Mesothelial cell of epicardium (in vitro differentiated cells): ENCODE measurements around the gene NUMBL. TPM values are rescaled to one million over a fixed set of nuclear protein-coding genes. Genes with fewer than 3 reads are reported as not detected.
A peak's percentile ranks its signal among the peaks of the same experiment; 100 is the strongest.

ENCODE experiments used
- DNase-seq, 2 experiments: peaks; one replicate each; pipeline ENCODE4 v3.0.0; 2021; ENCODE audit warnings: low spot score in 2 of 2; ENCODE audit not compliant: unreplicated experiment in 2 of 2
- H3K27ac Mint-ChIP-seq: 2 replicates; pipeline ENCODE4 v1.8.0; 2021; ENCODE audit warnings: mixed read lengths
- H3K27me3 Mint-ChIP-seq: 2 replicates; pipeline ENCODE4 v1.8.0; 2021; ENCODE audit warnings: low read depth, mixed read lengths
- H3K36me3 Mint-ChIP-seq: 2 replicates; pipeline ENCODE4 v1.8.0; 2021; ENCODE audit warnings: mixed read lengths
- H3K4me1 Mint-ChIP-seq: 2 replicates; pipeline ENCODE4 v1.8.0; 2021; ENCODE audit warnings: mixed read lengths
- H3K4me3 Mint-ChIP-seq: 2 replicates; pipeline ENCODE4 v1.8.0; 2021; ENCODE audit warnings: mild to moderate bottlenecking, moderate library complexity, mixed read lengths
- H3K9me3 Mint-ChIP-seq: 2 replicates; pipeline ENCODE4 v1.8.0; 2021; ENCODE audit warnings: mixed read lengths
- CTCF ChIP-seq: fragments of 200-600 bp; sonication (generic); IDR thresholded peaks from one replicate; pipeline ENCODE4 v1.5.0; 2021; ENCODE audit warnings: antibody characterized with exemption; ENCODE audit not compliant: unreplicated experiment
- total RNA-seq: library from RNA; stranded (reverse); gene quantifications from 3 replicates; pipeline ENCODE4 v1.2.1, GENCODE V29; 2021

NUMBL gene
- total RNA-seq, 1 donor from 2014 or later, result 42.5 TPM

- no peaks in the 10 kb centered on the region for H3K27me3 Mint-ChIP-seq
- H3K4me1 Mint-ChIP-seq, result peaks cover 24% of the 10 kb centered on the region
Observed at GRCh38 chr19:40642051-40642706, 48.3 kb downstream of the NUMBL start.

GRCh38 chr19:40641281-40641680 lies 49.2 kb downstream of the NUMBL start:
- Mint-ChIP-seq H3K27ac (peak overlapping the region; percentile 83), H3K4me3 (no peak overlapping the region), H3K36me3 (no peaks in the 10 kb centered on the region), H3K27me3 (no peaks in the 10 kb centered on the region), H3K4me1 (peaks cover 20% of the 10 kb centered on the region), H3K9me3 (no peaks in the 10 kb centered on the region)
- no peak for TF ChIP-seq CTCF
- DNase-seq, result no peak

More at GRCh38 chr19:40642051-40642706, 48.3 kb downstream of the NUMBL start:
- no peak for TF ChIP-seq CTCF
- DNase-seq, result no peak
- no peak overlapping the region for H3K27ac Mint-ChIP-seq
- H3K9me3 Mint-ChIP-seq, result no peaks in the 10 kb centered on the region
- H3K4me3 Mint-ChIP-seq, result no peak overlapping the region
- H3K36me3 Mint-ChIP-seq, result no peaks in the 10 kb centered on the region

GRCh38 chr19:40640744-40641143 lies 49.7 kb downstream of the NUMBL start:
- Mint-ChIP-seq H3K36me3 (no peaks in the 10 kb centered on the region), H3K4me1 (peaks cover 14% of the 10 kb centered on the region), H3K27ac (peak overlapping the region; percentile 83), H3K9me3 (no peaks in the 10 kb centered on the region), H3K4me3 (peak overlapping the region; percentile 30), H3K27me3 (no peaks in the 10 kb centered on the region)
- TF ChIP-seq CTCF, result no peak
- DNase-seq, result no peak

GRCh38 chr19:40639638-40639982 lies 50.8 kb downstream of the NUMBL start:
- no peak for TF ChIP-seq CTCF
- H3K27ac Mint-ChIP-seq, result no peak overlapping the region
- H3K9me3 Mint-ChIP-seq, result no peaks in the 10 kb centered on the region
- H3K36me3 Mint-ChIP-seq, result no peaks in the 10 kb centered on the region
- H3K4me1 Mint-ChIP-seq, result peaks cover 13% of the 10 kb centered on the region
- H3K27me3 Mint-ChIP-seq, result peaks cover under 1% of the 10 kb centered on the region
- no peak for DNase-seq
- no peak overlapping the region for H3K4me3 Mint-ChIP-seq

- Mint-ChIP-seq H3K4me3 (no peak overlapping the region), H3K4me1 (peaks cover 17% of the 10 kb centered on the region), H3K36me3 (no peaks in the 10 kb centered on the region), H3K27me3 (peaks cover 7% of the 10 kb centered on the region), H3K27ac (no peak overlapping the region), H3K9me3 (no peaks in the 10 kb centered on the region)
- TF ChIP-seq CTCF, result no peak
- no peak for DNase-seq
Observed at GRCh38 chr19:40638327-40638726, 52.1 kb downstream of the NUMBL start.

GRCh38 chr19:40633207-40633606 lies 57.2 kb downstream of the NUMBL start:
- DNase-seq, result no peak
- H3K27me3 Mint-ChIP-seq, result peaks cover 9% of the 10 kb centered on the region
- no peaks in the 10 kb centered on the region for H3K9me3 Mint-ChIP-seq

More at GRCh38 chr19:40633207-40633606, 57.2 kb downstream of the NUMBL start:
- H3K36me3 Mint-ChIP-seq, result peaks cover 8% of the 10 kb centered on the region
- H3K4me1 Mint-ChIP-seq, result peaks cover 13% of the 10 kb centered on the region
- no peak overlapping the region for H3K27ac Mint-ChIP-seq
- no peak for TF ChIP-seq CTCF
- H3K4me3 Mint-ChIP-seq, result no peak overlapping the region
